Measurements from ENCODE around the gene FRRS1.

The FRRS1 gene

DNA sequence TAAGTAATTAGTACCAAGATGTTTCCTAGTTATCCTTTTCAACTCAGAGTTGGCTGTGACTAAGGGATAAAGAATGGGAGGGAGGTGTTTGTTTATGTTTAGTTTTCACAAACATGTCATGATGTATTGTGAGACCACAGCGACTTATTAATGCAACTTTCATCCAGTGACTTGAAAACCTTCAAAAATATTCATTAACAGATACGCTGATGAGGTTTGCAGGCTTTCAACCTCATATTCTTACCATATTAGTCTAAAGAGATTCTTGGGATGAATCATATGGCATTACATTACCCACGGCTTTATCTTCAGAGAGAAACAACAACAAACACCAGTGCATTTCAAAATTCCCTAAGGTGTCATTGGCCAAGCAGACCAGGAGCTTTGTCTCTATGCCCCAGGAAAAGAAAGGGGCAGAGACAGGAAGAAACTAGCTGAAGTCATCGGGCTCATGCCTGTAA, 84.1 kb downstream of the FRRS1 start:
- in situ Hi-C loops (cut with MboI; ENCODE audit: low sequenced_read_pairs) = no loop called here

DNA sequence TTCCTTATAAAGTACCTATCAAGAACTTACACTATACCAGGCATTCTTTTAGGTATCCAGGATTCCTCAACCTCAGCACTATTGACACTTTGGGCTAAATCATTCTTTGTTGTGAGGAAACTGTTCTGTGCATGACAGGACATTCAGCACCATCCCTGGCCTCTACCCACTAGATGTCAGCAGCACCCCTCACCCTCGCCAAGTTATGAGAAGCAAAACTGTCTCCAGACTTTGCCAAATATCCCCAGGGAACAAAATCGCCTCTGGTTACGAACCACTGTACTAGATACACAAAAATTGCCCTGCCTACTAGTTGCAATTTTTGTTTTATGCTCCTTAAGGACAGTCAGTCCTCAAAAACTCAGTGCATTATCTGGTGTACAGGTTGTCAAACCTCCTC, 84.9 kb downstream of the FRRS1 start:
- in situ Hi-C loops (cut with MboI; ENCODE audit: low sequenced_read_pairs) = no loop called here

- in situ Hi-C loops (cut with MboI; ENCODE audit: low sequenced_read_pairs) = no loop called here
Measured at GRCh38 chr1:99680270-99680669, 86.2 kb downstream of the FRRS1 start.

GRCh38 chr1:99677416-99677815, 89.0 kb downstream of the FRRS1 start:
- in situ Hi-C loops (cut with MboI; ENCODE audit: low sequenced_read_pairs) = no loop called here

GRCh38 chr1:99676876-99677275, 89.6 kb downstream of the FRRS1 start:
- in situ Hi-C loops (cut with MboI; ENCODE audit: low sequenced_read_pairs) = no loop called here

- in situ Hi-C loops (cut with MboI; ENCODE audit: low sequenced_read_pairs) = no loop called here
Measured at GRCh38 chr1:99675994-99676393, 90.4 kb downstream of the FRRS1 start.

- in situ Hi-C loops (cut with MboI; ENCODE audit: low sequenced_read_pairs) = no loop called here
Measured at GRCh38 chr1:99675292-99675691, 91.1 kb downstream of the FRRS1 start.

- in situ Hi-C loops (cut with MboI; ENCODE audit: low sequenced_read_pairs) = no loop called here
Measured at GRCh38 chr1:99674115-99675064, 92.0 kb downstream of the FRRS1 start.

DNA sequence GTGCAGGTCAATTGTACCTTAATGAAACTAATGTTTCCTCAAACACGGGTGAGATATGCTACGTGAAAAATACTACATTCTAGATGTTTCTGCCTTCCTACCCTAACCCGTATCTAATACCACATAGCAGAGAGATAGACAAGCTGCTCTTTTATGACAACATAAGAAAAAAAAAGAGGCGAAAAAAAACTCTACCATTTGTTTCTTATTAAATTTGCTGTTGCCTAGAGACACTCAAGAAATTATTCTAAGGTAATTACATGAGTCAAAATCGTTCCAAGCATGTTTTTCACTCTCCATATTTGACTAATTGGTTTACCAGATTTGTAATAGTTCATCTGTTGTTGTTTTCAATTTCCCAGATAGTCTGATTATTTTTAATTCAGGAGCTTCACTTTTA, 93.1 kb downstream of the FRRS1 start:
- in situ Hi-C loops (cut with MboI; ENCODE audit: low sequenced_read_pairs) = no loop called here

DNA sequence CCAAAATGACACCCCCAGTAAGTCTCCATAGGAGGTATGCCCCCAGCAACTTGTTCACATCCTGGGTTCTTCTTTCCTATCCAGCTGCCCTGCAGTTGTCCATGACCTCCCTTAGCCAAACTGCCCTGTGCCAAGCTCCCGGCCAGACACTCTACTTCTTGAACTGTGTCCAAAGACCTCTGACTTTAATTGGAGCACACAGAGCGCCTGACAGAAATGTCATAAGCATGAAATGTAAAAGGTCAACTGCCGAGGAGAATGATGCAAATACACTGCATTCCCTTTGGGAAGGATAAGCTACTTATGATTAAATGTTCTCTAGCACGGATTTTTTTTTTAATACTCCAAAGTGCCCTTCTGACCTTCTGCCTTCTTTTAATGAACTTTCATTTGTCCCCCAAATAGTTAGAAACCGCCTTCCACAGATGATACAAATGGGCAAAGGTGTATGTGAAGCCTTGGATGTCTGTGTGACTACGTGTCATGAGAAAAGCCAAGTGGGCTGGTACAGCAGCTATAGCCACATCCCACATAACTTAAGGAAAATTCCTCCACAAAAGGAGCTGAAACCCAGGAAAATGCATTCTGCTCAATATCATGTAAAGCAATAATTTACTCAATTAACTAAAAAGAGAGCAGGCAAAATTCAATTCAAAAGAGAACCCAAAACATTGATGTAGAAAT, 93.8 kb downstream of the FRRS1 start:
- in situ Hi-C loops (cut with MboI; ENCODE audit: low sequenced_read_pairs) = no loop called here

- in situ Hi-C loops (cut with MboI; ENCODE audit: low sequenced_read_pairs) = no loop called here
Measured at GRCh38 chr1:99672038-99672437, 94.4 kb downstream of the FRRS1 start.

DNA sequence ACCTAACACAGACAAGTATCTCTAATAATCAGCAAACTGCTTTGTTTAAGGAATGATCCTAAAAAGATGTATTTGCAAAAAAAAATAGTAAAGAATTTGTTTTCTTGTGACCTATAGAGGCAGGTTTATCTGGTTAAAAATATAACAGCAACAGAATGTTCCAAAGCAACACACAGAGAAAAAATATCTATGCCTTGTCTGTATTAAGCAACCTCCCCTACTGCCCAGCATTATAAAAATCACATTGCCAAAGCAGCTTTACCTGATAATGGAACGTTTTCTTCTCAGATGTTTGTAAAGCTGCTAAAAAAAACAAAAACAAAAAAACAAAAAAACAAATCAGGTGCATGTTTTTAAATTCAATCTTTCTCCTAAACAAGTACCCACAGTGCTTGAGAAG, 95.9 kb downstream of the FRRS1 start:
- in situ Hi-C loops (cut with MboI; ENCODE audit: low sequenced_read_pairs) = no loop called here

GRCh38 chr1:99669821-99670220, 96.6 kb downstream of the FRRS1 start:
- in situ Hi-C loops (cut with MboI; ENCODE audit: low sequenced_read_pairs) = no loop called here

DNA sequence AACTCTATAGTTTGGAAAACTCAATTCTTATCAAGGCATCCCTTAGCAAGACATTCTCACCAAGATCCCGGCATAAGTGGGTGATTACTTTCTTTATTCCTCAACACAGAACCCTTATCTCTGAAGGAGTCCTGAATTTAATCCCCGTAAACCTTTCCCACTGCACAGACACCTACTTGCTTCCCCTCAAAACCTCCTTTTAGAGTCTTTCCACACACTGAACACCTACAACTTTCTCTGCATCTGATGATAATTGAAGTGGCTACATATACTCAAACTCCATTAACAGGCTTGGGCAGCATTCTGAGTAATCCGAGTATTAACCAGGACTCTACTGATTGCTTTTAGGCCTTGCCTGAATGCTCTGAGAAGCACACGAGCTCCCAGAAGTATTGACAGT, 97.1 kb downstream of the FRRS1 start:
- in situ Hi-C loops (cut with MboI; ENCODE audit: low sequenced_read_pairs) = no loop called here

DNA sequence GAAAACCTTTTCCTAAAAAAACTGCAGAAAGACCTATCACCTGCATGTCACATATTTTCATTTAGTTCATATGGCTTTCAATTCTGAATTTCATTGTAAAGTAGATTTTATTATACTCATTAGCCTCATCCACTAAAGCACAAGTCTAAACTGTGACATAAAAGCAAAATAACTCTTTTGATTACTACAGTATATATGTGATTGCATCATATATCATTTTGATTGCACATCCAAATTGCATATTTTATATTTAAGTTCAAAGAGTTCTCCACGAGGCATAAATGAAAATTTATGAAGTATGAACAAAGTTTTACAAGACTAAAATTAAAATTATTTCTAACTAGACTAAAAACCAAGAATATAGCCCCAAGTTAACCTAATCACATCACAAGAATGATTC, 101.2 kb downstream of the FRRS1 start:
- in situ Hi-C loops (cut with MboI; ENCODE audit: low sequenced_read_pairs) = no loop called here

- in situ Hi-C loops (cut with MboI; ENCODE audit: low sequenced_read_pairs) = no loop called here
Measured at GRCh38 chr1:99663501-99663900, 102.9 kb downstream of the FRRS1 start.

GRCh38 chr1:99662539-99663080, 103.8 kb downstream of the FRRS1 start:
- in situ Hi-C loops (cut with MboI; ENCODE audit: low sequenced_read_pairs) = no loop called here

- in situ Hi-C loops (cut with MboI; ENCODE audit: low sequenced_read_pairs) = no loop called here
Measured at GRCh38 chr1:99661780-99662179, 104.7 kb downstream of the FRRS1 start.

DNA sequence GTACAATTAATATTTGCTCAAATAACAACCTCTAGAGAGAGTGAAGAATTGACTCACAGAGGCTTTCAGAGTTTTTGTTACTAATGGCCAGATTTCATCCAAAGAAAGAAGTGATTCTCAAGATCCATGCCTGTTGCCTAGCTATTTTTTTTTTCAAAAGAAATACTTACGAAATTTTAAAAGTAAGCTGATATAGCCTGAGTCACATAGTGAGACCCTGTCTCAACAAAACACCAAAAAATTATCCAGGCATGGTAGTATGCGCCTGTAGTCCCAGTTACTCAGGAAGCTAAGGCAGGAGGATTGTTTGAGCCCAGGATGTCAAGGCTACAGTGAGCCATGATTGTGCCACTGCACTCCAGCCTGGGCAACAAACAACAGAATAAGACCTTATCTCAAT, 105.9 kb downstream of the FRRS1 start:
- in situ Hi-C loops (cut with MboI; ENCODE audit: low sequenced_read_pairs) = no loop called here

DNA sequence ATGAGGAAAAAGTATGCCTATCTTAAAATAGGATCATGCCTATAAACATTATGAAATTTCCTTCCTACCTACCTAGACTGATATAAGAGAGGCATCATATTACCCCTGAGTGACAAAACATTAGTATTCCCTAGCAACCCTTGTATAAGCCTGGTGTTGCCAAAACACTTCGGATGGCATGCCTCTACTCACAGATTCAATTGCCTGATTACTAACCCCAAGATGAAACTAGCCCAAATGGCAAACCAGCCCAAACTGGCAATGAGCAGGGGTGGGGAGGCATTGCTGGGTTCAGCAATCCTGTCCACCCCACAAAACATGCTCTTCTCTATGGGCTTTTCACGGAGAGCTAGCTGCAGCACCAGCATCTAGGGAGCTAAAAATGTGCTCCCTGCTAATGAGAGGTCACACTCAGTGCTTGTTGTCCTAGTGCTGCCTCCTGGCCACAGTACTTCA, 106.7 kb downstream of the FRRS1 start:
- in situ Hi-C loops (cut with MboI; ENCODE audit: low sequenced_read_pairs) = no loop called here
